ENCODE data around the gene OSBPL3.

The OSBPL3 gene

DNA sequence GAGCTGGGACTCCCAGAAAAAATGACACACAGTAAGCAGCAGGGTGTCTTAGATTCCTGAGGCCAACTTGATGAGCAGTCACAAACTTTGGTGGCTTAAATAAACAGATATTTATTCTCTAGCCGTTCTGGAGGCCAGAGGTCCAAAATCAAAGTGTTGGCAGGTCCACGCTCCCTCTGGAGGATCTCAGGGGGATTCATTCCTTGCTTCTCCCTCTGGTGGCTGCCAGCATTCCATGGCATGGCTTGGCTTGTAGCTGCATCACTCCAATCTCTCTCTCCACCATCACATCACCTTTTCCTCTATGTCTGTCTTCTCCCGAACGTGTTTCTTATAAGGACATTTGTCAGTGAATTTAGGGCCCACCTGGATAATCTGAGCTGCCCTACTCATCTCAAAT lies 98.4 kb downstream of the OSBPL3 start:
- TF ChIP-seq, protein P1, sequence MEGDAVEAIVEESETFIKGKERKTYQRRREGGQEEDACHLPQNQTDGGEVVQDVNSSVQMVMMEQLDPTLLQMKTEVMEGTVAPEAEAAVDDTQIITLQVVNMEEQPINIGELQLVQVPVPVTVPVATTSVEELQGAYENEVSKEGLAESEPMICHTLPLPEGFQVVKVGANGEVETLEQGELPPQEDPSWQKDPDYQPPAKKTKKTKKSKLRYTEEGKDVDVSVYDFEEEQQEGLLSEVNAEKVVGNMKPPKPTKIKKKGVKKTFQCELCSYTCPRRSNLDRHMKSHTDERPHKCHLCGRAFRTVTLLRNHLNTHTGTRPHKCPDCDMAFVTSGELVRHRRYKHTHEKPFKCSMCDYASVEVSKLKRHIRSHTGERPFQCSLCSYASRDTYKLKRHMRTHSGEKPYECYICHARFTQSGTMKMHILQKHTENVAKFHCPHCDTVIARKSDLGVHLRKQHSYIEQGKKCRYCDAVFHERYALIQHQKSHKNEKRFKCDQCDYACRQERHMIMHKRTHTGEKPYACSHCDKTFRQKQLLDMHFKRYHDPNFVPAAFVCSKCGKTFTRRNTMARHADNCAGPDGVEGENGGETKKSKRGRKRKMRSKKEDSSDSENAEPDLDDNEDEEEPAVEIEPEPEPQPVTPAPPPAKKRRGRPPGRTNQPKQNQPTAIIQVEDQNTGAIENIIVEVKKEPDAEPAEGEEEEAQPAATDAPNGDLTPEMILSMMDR (IDR thresholded peaks at IDR 0.05; ENCODE audit: low read length, missing control alignments): peak; percentile 14
- no peak overlapping the region for H3K4me3 ChIP-seq (replicated peaks; ENCODE audit: low read depth, low read length)
- DNase-seq (ENCODE audit: low read depth): no peak

DNA sequence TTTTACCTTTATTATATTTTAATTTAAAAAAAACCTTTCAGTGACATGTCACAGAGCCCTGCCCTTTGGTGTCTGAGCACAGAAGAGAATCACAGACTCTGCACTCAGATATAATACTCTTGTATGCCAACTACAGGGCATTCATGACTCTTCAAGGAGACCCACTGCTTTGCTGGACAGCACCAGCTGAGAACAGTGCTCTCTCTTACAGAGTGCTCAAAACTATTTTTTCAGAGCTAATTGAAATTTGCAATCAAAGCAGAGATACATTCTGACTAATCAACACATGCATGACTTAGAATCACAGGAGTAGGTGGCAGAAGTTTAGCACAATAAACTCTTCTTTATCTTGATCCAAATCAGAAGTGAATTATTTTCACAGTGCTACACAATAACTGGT lies 99.1 kb downstream of the OSBPL3 start:
- DNase-seq (ENCODE audit: low read depth): no peak
- H3K4me3 ChIP-seq (replicated peaks; ENCODE audit: low read depth, low read length): no peak overlapping the region
- TF ChIP-seq, protein P1 (IDR thresholded peaks at IDR 0.05; ENCODE audit: low read length, missing control alignments): no peak

DNA sequence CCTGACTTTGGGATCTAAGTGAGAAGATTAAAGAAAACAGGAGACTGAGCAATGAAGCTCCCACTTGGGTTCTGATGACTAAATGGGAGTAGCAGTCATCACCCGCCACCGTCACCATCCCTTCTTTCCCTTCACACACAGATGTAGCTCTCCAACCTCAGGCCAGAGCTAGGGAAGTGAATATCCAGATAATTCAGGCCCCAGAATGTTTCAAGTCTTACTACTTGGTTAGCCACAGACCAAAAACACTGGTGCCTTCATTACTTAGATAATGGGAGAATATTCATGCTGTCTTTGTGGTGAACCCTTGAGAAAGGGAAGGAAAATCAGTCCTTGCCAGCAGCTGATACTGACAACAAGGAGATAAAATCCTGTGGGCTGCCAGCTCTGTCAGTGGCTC lies 100.7 kb downstream of the OSBPL3 start:
- TF ChIP-seq, protein P1 (IDR thresholded peaks at IDR 0.05; ENCODE audit: low read length, missing control alignments): no peak
- DNase-seq (ENCODE audit: low read depth): peak; percentile 17
- H3K4me3 ChIP-seq (replicated peaks; ENCODE audit: low read depth, low read length): no peak overlapping the region

DNA sequence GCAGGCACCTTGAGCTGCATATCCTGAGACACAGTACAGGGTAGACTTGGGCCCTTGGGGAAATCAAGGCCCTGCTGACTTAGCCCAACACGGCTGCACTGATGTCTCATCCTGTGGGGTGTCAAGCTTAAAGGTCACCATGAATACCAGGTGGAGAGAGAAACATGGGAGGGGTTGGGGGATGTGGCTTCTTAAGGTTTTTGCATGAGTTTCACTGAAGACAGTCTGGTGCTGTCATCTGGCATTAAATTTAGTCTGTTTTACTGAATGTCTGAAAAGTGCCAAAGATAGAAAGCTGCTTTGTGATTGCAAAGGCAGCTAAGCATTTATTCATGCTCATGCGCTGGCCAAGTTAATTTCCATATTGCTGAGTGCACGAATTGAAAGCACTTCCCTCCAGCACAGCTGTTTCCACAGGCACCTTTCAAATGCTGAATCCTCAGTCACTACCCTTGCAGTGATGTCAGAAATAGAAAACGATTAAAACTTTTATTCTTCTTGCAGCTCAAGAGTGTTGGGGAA lies 102.1 kb downstream of the OSBPL3 start:
- TF ChIP-seq, protein P1 (IDR thresholded peaks at IDR 0.05; ENCODE audit: low read length, missing control alignments): no peak
- H3K4me3 ChIP-seq (replicated peaks; ENCODE audit: low read depth, low read length): no peak overlapping the region
- no peak for DNase-seq (ENCODE audit: low read depth)

DNA sequence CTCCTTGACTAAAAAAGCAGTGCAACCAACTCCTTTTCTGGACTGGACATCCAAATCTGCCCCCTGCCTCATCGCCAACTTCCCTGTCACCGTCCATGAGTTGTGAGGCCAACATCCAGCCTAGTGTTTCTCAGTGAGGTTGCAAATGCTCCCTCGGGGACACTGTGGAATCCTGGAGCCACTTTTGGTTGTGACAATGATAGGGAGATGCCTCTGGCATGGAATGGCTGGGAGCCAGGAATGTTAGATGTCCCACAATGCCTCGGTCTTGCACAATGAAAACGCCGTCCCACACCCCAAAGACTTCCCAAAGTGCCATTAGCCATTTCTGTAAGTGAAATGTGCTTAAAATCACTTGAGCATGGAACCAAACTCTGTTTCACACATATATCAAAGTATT lies 105.2 kb downstream of the OSBPL3 start:
- TF ChIP-seq, protein P1 (IDR thresholded peaks at IDR 0.05; ENCODE audit: low read length, missing control alignments): no peak
- DNase-seq (ENCODE audit: low read depth): no peak
- no peak overlapping the region for H3K4me3 ChIP-seq (replicated peaks; ENCODE audit: low read depth, low read length)

DNA sequence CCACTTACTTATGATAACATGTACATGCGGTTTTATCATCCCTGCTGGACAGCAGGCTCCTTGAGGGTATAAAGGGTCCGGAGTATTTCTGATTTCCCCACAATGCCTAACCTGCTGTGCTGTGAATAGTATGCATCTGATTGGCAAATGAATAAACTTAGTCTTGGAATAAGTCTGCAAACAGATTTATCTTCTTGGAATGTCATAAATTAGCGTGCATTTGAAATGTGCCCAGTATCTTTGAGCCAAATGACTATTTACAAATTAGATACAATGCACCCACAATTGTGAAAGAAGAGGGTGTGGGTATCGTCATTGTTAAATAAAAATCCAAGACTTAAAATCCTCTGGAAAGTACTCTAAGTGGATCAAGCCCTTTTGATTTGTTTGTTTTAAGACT lies 106.0 kb downstream of the OSBPL3 start:
- TF ChIP-seq, protein P1 (IDR thresholded peaks at IDR 0.05; ENCODE audit: low read length, missing control alignments): no peak
- no peak overlapping the region for H3K4me3 ChIP-seq (replicated peaks; ENCODE audit: low read depth, low read length)

DNA sequence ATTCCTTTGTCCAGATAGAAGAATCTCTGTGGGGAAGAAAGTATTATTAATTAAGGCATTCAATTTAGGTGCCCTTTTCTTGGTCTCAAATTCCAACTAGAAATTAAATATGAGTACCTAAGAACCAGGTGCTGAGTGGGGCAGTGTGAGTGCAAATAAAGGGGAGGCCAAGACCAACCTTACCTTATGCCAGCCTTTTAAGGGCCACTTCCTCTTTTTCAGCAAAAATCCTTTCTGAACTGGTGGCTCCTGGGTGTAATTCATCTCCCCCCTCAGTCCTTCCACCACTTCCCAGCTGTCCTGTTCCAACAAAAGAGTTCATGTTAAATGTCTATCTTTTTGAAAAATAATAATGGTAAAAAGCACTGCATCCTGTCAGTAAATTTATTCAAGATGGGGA lies 108.2 kb downstream of the OSBPL3 start:
- no peak for DNase-seq (ENCODE audit: low read depth)
- TF ChIP-seq, protein P1 (IDR thresholded peaks at IDR 0.05; ENCODE audit: low read length, missing control alignments): no peak
- H3K4me3 ChIP-seq (replicated peaks; ENCODE audit: low read depth, low read length): no peak overlapping the region

More for the DNA sequence above, 106.0 kb downstream of the OSBPL3 start:
- DNase-seq (ENCODE audit: low read depth): no peak

All from fibroblast of pulmonary artery (primary cell).